ENCODE results near the gene SLC36A1.
"Not testable (repeated sequence)": the region's sequence is repeated elsewhere in the genome, so short reads cannot be mapped to it uniquely, and the experiment has no call there.

SLC36A1 gene

GRCh38 chr5:151447174-151448037, at the start of gene SLC36A1:
Gene SLC36A1, plus strand, starts transcription at chr5:151447603. Its CDS starts 11,190 bp downstream, at chr5:151458793.
- peak; percentile 91 for DNase-seq

DNA sequence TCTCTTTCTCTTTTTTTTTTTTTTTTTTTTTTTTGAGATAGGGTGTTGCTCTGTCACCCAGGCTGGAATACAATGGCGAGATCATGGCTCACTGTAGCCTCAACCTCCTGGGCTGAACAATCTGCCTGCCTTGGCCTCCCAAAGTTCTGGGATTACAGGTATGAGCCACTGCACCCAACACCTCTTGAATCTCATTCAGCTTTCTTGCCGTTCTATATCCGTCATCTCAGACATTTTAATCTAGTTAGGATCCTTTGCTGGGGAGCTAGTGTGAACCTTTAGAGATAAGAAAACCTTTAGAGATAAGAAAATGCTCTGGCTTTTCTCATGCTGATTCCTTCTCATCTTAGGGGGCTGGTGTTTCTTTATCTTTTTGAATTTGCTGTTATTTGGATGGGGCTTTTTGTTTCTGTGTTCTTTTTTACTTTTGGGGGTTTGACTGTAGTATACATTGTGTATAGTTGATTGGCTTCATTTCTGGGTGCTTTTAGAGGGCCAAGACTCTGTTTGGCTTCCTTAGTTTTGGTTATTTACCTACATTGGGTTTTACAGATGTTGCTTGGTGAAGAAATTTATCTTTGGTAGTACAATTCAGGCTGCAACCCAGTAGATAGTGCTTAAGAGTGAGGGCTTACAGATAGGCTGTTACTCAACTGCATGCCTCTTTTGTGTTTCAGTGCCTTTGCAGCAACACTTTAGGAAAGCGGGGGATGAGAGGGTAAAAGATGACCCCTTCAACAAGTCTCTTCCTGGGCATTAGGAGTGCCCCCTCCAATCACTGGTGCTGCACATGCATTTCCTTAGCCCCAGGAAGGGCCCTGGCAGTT, 41.9 kb upstream of the SLC36A1 start:
- no peak for DNase-seq

DNA sequence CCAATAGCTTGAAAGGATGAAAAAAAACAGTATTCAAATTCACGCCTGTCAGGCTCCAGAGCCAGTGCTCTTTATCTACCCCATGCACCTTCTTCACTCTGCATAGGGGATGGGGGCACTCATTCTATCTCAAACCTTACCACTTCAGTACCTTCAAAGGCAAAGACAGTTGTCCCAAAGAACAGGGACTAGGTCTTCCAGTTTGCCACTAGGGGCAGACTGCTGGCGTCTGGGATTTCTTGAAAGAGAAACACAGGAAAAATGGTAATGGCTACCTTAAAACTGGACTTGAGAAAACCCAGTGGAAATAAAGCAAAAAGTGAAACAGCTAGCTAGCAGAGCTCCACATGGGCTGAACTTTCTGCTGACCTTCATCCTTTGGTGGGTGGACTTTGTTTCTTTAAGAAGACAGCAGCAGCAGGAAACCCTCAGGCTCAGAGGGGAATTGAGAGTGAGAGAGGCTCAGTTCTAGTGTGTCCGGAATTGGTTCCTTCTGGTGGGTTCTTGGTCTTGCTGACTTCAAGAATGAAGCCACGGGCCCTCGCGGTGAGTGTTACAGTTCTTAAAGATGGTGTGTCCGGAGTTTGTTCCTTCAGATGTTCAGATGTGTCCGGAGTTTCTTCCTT, 41.0 kb upstream of the SLC36A1 start:
- DNase-seq, result no peak

GRCh38 chr5:151408591-151409230, 38.7 kb upstream of the SLC36A1 start:
- peak; percentile 24 for DNase-seq

GRCh38 chr5:151413800-151414199, 33.6 kb upstream of the SLC36A1 start:
- peak; percentile 15 for DNase-seq

DNA sequence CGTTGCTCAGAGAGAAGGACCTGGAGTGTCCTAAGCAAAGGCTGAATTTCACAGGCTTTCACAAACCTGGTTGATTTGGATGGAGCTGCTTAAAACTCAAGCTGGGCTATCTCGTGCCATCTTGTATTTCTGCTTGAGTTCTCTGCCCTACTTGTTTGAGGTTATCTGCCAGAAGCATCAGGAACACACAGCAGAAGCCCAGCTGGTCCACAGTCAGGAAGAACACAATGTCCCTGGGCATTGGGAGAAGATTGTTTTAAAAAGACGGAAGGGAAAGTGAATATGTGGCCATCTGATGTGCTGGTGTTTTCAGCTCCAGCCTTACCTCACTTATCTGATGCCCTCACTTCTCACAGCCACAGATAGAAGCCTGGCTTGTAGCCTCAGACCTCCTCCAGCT, 32.9 kb upstream of the SLC36A1 start:
- DNase-seq, result no peak

GRCh38 chr5:151417712-151418111, 29.7 kb upstream of the SLC36A1 start:
- no peak for DNase-seq

- DNase-seq, result no peak
Observed at GRCh38 chr5:151420127-151420526, 27.3 kb upstream of the SLC36A1 start.

GRCh38 chr5:151424892-151425523, 22.4 kb upstream of the SLC36A1 start:
- no peak for DNase-seq

GRCh38 chr5:151426347-151426746, 21.1 kb upstream of the SLC36A1 start:
- DNase-seq, result not testable (repeated sequence)

DNA sequence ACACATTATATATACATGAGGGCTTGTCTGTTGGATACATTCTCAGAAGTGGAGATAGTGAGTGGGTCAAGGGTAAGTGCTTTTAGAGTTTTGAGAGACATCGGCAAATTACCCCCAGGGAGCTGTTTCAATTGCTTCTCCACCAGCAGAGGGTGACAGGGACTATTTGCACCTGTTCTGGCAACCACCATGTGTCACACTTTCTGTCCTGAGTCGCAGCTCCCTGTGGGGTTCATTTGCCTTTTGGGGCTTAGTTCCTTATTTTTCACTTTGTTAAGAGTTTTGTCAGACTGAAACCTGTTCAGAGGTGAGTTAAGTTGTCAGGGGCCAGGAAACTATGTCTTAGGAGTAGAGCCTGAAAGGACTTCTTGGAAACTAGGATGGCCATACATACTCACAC, 20.1 kb upstream of the SLC36A1 start:
- DNase-seq, result no peak

- no peak for DNase-seq
Observed at GRCh38 chr5:151430731-151431130, 16.7 kb upstream of the SLC36A1 start.

GRCh38 chr5:151431666-151432065, 15.7 kb upstream of the SLC36A1 start:
- DNase-seq, result no peak

- no peak for DNase-seq
Observed at GRCh38 chr5:151432210-151432609, 15.2 kb upstream of the SLC36A1 start.

GRCh38 chr5:151434570-151435237, 12.7 kb upstream of the SLC36A1 start:
- no peak for DNase-seq

GRCh38 chr5:151448038-151448985, 909 bp downstream of the SLC36A1 start:
- DNase-seq, result peak; percentile 1

GRCh38 chr5:151449297-151449696, 1.9 kb downstream of the SLC36A1 start:
- DNase-seq, result no peak

GRCh38 chr5:151449839-151450238, 2.4 kb downstream of the SLC36A1 start:
- no peak for DNase-seq

DNA sequence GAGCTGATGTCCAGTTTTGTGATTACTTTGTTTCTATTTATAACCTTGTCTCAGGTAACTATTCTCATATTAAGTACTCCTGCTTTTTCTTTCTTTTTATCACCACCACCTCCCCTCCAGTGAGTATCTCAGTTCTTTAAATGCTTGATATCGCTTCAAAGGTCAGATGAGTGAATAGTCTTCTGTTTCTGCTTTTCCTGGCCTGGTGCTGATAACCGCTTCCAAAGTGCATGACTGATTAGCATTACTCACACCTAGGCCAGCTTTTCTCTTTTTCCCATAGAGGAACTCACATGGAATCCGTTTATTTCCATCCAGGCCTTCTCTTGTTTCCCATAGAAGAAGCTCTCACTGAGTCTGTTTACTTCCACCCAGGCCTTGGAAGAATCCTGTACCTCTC, 3.2 kb downstream of the SLC36A1 start:
- no peak for DNase-seq

All from NCI-H2029 (cell line).